Measurements from ENCODE around the gene RLBP1.

DNA sequence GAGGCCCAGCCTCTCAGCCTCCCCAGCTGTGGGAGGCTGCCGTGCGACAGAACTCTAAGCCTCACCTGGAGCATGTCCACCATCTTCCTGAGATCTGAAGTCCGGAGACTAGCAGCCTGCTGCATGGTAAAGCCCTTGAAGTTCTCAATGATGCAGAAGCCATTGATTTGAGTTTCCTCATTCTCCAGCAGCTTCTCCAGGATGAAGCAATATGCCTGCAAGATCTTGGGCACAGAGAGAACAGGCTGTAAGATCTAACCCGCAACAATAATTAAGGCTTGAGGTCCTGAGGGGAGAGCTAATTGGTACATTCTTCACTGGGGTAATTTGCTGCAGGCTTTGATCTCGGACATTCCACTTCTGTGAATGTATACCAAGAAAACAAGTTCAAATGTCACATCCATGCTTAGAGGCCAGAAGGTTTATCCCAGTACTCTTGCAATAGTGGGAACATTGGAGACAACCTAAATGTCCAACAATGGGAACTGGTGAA lies 9.7 kb downstream of the RLBP1 start:
- TF ChIP-seq, protein P1, sequence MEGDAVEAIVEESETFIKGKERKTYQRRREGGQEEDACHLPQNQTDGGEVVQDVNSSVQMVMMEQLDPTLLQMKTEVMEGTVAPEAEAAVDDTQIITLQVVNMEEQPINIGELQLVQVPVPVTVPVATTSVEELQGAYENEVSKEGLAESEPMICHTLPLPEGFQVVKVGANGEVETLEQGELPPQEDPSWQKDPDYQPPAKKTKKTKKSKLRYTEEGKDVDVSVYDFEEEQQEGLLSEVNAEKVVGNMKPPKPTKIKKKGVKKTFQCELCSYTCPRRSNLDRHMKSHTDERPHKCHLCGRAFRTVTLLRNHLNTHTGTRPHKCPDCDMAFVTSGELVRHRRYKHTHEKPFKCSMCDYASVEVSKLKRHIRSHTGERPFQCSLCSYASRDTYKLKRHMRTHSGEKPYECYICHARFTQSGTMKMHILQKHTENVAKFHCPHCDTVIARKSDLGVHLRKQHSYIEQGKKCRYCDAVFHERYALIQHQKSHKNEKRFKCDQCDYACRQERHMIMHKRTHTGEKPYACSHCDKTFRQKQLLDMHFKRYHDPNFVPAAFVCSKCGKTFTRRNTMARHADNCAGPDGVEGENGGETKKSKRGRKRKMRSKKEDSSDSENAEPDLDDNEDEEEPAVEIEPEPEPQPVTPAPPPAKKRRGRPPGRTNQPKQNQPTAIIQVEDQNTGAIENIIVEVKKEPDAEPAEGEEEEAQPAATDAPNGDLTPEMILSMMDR (IDR thresholded peaks at IDR 0.05), result no peak
- TF ChIP-seq ZFX (IDR thresholded peaks at IDR 0.05; ENCODE audit: borderline replicate concordance), result no peak
